ENCODE results near the gene TYMP. TPM values are rescaled to one million over a fixed set of nuclear protein-coding genes. Genes with fewer than 3 reads are reported as not detected.
A peak's percentile ranks its signal among the peaks of the same experiment; 100 is the strongest.

Gene TYMP
- total RNA-seq, 2 experiments from 2014 or later, result 71.8 to 76.6 TPM

GRCh38 chr22:50508897-50509296, 20.9 kb downstream of the TYMP start:
- POLR2A ChIA-PET, result interaction anchor here (0.6 to 3.6 kb wide), 12 partner anchors 9 to 256 kb away, joined by 3 to 82 read pairs (median 10); partner anchors contain the start of genes SCO2 and TYMP
- H3K27ac Mint-ChIP-seq, result peak overlapping the region; percentile 92
- H3K9me3 Mint-ChIP-seq (ENCODE audit: insufficient read depth), result no peaks in the 10 kb centered on the region
- ATAC-seq (no peak), DNase-seq (no peak)
- peaks cover 27% of the 10 kb centered on the region for H3K4me1 Mint-ChIP-seq (ENCODE audit: low read depth)
- CTCF ChIA-PET, result interaction anchor here (1.0 to 3.8 kb wide), 9 partner anchors 8 to 321 kb away, joined by 3 to 55 read pairs (median 5); partner anchors contain the start of genes SCO2 and SYCE3
- no peaks in the 10 kb centered on the region for H3K27me3 Mint-ChIP-seq (ENCODE audit: low read depth)
- H3K4me3 Mint-ChIP-seq, result peak overlapping the region; percentile 86
- H3K36me3 Mint-ChIP-seq (ENCODE audit: low read depth), result peaks cover 30% of the 10 kb centered on the region

GRCh38 chr22:50507991-50508884, 21.6 kb downstream of the TYMP start, which contains the start of gene NCAPH2:
NCAPH2 (plus strand) TSS chr22:50508224; CDS start chr22:50508338, 114 bp downstream.
- H3K27ac Mint-ChIP-seq, result peak within 1 kb of the TSS; percentile 94
- peak; percentile 76 for ATAC-seq
- H3K4me1 Mint-ChIP-seq (ENCODE audit: low read depth), result peaks cover 25% of the 10 kb centered on the region
- ChIA-PET POLR2A (interaction anchor here (0.6 to 3.6 kb wide), 30 partner anchors 9 to 257 kb away, joined by 3 to 82 read pairs (median 4); partner anchors contain the start of genes CHKB, HDAC10, SCO2 and SYCE3), CTCF (interaction anchor here (0.6 to 3.8 kb wide), 17 partner anchors 9 to 320 kb away, joined by 3 to 55 read pairs (median 4); partner anchors contain the start of genes SCO2 and SYCE3)
- peaks cover 30% of the 10 kb centered on the region for H3K36me3 Mint-ChIP-seq (ENCODE audit: low read depth)
- no peaks in the 10 kb centered on the region for H3K9me3 Mint-ChIP-seq (ENCODE audit: insufficient read depth)
- peak within 1 kb of the TSS; percentile 98 for H3K4me3 Mint-ChIP-seq
- no peaks in the 10 kb centered on the region for H3K27me3 Mint-ChIP-seq (ENCODE audit: low read depth)
- DNase-seq, result peak; percentile 98

GRCh38 chr22:50507421-50507990, 22.3 kb downstream of the TYMP start, which contains the start of gene LMF2:
LMF2 (minus strand) TSS chr22:50507702; CDS start chr22:50507675, 27 bp downstream.
- H3K4me3 Mint-ChIP-seq, result peak within 1 kb of the TSS; percentile 98
- ChIA-PET POLR2A (interaction anchor here (0.6 to 3.6 kb wide), 25 partner anchors 9 to 256 kb away, joined by 3 to 82 read pairs (median 4); partner anchors contain the start of genes CHKB, HDAC10, SCO2 and SYCE3), CTCF (interaction anchor here (0.9 to 3.8 kb wide), 13 partner anchors 10 to 320 kb away, joined by 3 to 55 read pairs (median 4); partner anchors contain the start of genes SCO2 and SYCE3)
- H3K36me3 Mint-ChIP-seq (ENCODE audit: low read depth), result peaks cover 25% of the 10 kb centered on the region
- DNase-seq (peak; percentile 94), ATAC-seq (peak; percentile 87)
- H3K27me3 Mint-ChIP-seq (ENCODE audit: low read depth), result no peaks in the 10 kb centered on the region
- H3K4me1 Mint-ChIP-seq (ENCODE audit: low read depth), result peaks cover 21% of the 10 kb centered on the region
- no peaks in the 10 kb centered on the region for H3K9me3 Mint-ChIP-seq (ENCODE audit: insufficient read depth)
- peak within 1 kb of the TSS; percentile 94 for H3K27ac Mint-ChIP-seq

- Mint-ChIP-seq H3K36me3 (ENCODE audit: low read depth) (peaks cover 21% of the 10 kb centered on the region), H3K4me1 (ENCODE audit: low read depth) (peaks cover 14% of the 10 kb centered on the region), H3K27ac (peak overlapping the region; percentile 94), H3K9me3 (ENCODE audit: insufficient read depth) (no peaks in the 10 kb centered on the region), H3K27me3 (ENCODE audit: low read depth) (no peaks in the 10 kb centered on the region), H3K4me3 (peak overlapping the region; percentile 98)
- no peak for DNase-seq
- ChIA-PET CTCF (interaction anchor here (1.1 to 3.8 kb wide), 5 partner anchors 9 to 254 kb away, joined by 3 to 55 read pairs (median 4); partner anchors contain the start of gene SCO2), POLR2A (interaction anchor here (1.0 to 3.6 kb wide), 11 partner anchors 9 to 262 kb away, joined by 3 to 82 read pairs (median 4); partner anchors contain the start of genes SCO2 and SYCE3)
- no peak for ATAC-seq
Observed at GRCh38 chr22:50506611-50507420, 23.0 kb downstream of the TYMP start.

GRCh38 chr22:50505776-50506610, 23.8 kb downstream of the TYMP start:
- Mint-ChIP-seq H3K36me3 (ENCODE audit: low read depth) (peaks cover 21% of the 10 kb centered on the region), H3K4me3 (peak overlapping the region; percentile 98), H3K9me3 (ENCODE audit: insufficient read depth) (no peaks in the 10 kb centered on the region), H3K4me1 (ENCODE audit: low read depth) (peaks cover 14% of the 10 kb centered on the region), H3K27ac (peak overlapping the region; percentile 94), H3K27me3 (ENCODE audit: low read depth) (no peaks in the 10 kb centered on the region)
- ATAC-seq (no peak), DNase-seq (no peak)
- ChIA-PET POLR2A (interaction anchor here (1.0 to 2.0 kb wide), 4 partner anchors 20 to 262 kb away, joined by 3 to 4 read pairs (median 4); partner anchors contain the start of gene SCO2), CTCF (no interaction called here)

GRCh38 chr22:50505276-50505775, 24.5 kb downstream of the TYMP start:
- ChIA-PET POLR2A (interaction anchor here (1.3 to 2.0 kb wide), 2 partner anchors 34 to 261 kb away, joined by 4 read pairs; no protein-coding TSS in a partner anchor), CTCF (no interaction called here)
- ATAC-seq (no peak), DNase-seq (no peak)
- H3K9me3 Mint-ChIP-seq (ENCODE audit: insufficient read depth), result no peaks in the 10 kb centered on the region
- H3K36me3 Mint-ChIP-seq (ENCODE audit: low read depth), result peaks cover 21% of the 10 kb centered on the region
- no peak overlapping the region for H3K27ac Mint-ChIP-seq
- H3K4me1 Mint-ChIP-seq (ENCODE audit: low read depth), result peaks cover 14% of the 10 kb centered on the region
- no peaks in the 10 kb centered on the region for H3K27me3 Mint-ChIP-seq (ENCODE audit: low read depth)
- peak overlapping the region; percentile 45 for H3K4me3 Mint-ChIP-seq

GRCh38 chr22:50504369-50505211, 25.2 kb downstream of the TYMP start:
- Mint-ChIP-seq H3K9me3 (ENCODE audit: insufficient read depth) (no peaks in the 10 kb centered on the region), H3K4me3 (no peak overlapping the region), H3K27me3 (ENCODE audit: low read depth) (no peaks in the 10 kb centered on the region), H3K36me3 (ENCODE audit: low read depth) (peaks cover 20% of the 10 kb centered on the region), H3K4me1 (ENCODE audit: low read depth) (peaks cover 12% of the 10 kb centered on the region), H3K27ac (no peak overlapping the region)
- DNase-seq, result no peak
- POLR2A ChIA-PET, result interaction anchor here (2.0 kb wide), 1 partner anchor 34 kb away, joined by 4 read pairs; no protein-coding TSS in a partner anchor
- no peak for ATAC-seq
- CTCF ChIA-PET, result no interaction called here

- ChIA-PET POLR2A (no interaction called here), CTCF (interaction anchor here (1.1 kb wide), 1 partner anchor 22 kb away, joined by 3 read pairs; the partner anchor contains the start of gene SCO2)
- peaks cover 14% of the 10 kb centered on the region for H3K36me3 Mint-ChIP-seq (ENCODE audit: low read depth)
- H3K4me3 Mint-ChIP-seq, result no peak overlapping the region
- H3K27ac Mint-ChIP-seq, result no peak overlapping the region
- ATAC-seq, result no peak
- H3K27me3 Mint-ChIP-seq (ENCODE audit: low read depth), result no peaks in the 10 kb centered on the region
- H3K9me3 Mint-ChIP-seq (ENCODE audit: insufficient read depth), result no peaks in the 10 kb centered on the region
- H3K4me1 Mint-ChIP-seq (ENCODE audit: low read depth), result peaks cover 5% of the 10 kb centered on the region
- DNase-seq, result no peak
Observed at GRCh38 chr22:50503475-50504145, 26.2 kb downstream of the TYMP start.

Data from activated CD8-positive, alpha-beta T cell treated with anti-CD3 and anti-CD28 coated beads, Interleukin-2, amount 10 ng/mL, durations not matched to agents 7 days and 5 days (primary cell).